ENCODE data around the gene KRT9.

KRT9 gene

GRCh38 chr17:41518031-41518430 is 53.8 kb downstream of the KRT9 start:
- H3K36me3 ChIP-seq (ENCODE audit: control insufficient read depth in 2 of 2, insufficient read depth in 2 of 2, low read length in 2 of 2) = no peaks in the 10 kb centered on the region
- no peak overlapping the region for H3K4me3 ChIP-seq (ENCODE audit: low read length in 2 of 2)
- H3K9me3 ChIP-seq (ENCODE audit: control insufficient read depth in 2 of 2, low read length in 2 of 2) = no peaks in the 10 kb centered on the region
- no peak overlapping the region for H3K27ac ChIP-seq (ENCODE audit: low read length)
- no peaks in the 10 kb centered on the region for H3K4me1 ChIP-seq (ENCODE audit: control insufficient read depth, insufficient read depth, low read length)
- H3K27me3 ChIP-seq (ENCODE audit: control insufficient read depth in 1 of 2, insufficient read depth in 2 of 2, low read length in 2 of 2) = peaks cover 0 to 11% of the 10 kb centered on the region in 2 donors
- H3K9ac ChIP-seq (ENCODE audit: low read length in 2 of 2) = no peak overlapping the region

DNA sequence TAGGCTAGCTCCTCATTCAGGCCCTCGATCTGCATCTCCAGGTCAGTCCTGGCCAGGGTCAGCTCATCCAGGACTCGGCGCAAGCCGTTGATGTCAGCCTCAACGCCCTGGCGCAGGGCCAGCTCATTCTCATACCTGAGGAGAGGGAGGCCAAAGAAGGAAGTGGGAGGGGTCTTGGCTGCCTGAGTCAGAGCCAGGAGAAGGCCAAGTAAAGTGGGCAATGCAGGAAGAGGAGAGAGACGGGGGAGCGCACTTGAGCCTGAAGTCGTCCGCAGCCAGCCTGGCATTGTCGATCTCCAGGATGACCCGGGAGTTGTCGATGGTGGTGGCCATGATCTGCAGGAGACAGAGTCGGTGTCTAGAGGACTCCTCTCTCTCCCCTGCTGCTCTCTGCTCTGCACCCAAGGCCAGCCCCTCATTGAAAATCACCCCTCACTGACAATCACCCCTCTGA is 55.0 kb downstream of the KRT9 start:
- no peaks in the 10 kb centered on the region for H3K9me3 ChIP-seq (ENCODE audit: control insufficient read depth in 2 of 2, low read length in 2 of 2)
- no peak overlapping the region for H3K4me3 ChIP-seq (ENCODE audit: low read length in 2 of 2)
- no peaks in the 10 kb centered on the region for H3K4me1 ChIP-seq (ENCODE audit: control insufficient read depth, insufficient read depth, low read length)
- H3K27ac ChIP-seq (ENCODE audit: low read length) = no peak overlapping the region
- H3K27me3 ChIP-seq (ENCODE audit: control insufficient read depth in 1 of 2, insufficient read depth in 2 of 2, low read length in 2 of 2) = peaks cover 0 to 10% of the 10 kb centered on the region in 2 donors
- H3K9ac ChIP-seq (ENCODE audit: low read length in 2 of 2) = no peak overlapping the region
- H3K36me3 ChIP-seq (ENCODE audit: control insufficient read depth in 2 of 2, insufficient read depth in 2 of 2, low read length in 2 of 2) = no peaks in the 10 kb centered on the region

DNA sequence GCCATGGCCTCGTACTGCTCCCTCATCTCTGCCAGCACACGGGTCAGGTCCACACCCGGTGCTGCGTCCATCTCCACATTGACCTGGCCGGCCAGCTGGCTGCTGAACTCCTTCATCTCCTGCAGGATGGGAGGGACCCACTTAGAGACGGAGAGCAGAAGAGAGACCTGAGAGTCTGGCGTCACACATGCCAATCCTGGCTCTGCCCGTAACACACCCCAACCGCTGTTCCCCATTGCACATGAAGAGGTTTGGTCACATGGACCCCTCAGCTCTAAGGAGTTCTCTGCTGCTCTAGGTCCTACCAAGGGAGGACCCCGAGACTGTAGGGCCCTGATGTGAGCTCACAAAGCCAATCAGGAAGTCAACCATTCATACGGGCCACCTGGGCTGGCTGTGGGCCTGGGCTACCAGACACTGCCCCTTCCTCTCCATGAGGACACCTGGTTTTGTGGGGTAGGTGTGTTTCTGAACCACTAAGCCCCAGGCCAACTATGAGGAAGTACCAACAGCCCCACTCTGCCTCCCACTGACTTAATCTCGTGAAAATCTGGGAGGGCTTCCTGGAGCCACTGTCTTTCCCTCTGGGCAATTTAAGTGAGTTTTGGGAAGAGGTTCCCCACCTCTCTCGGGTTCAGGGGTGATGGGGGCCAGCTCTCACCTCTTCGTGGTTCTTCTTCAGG is 55.6 kb downstream of the KRT9 start:
- Histone ChIP-seq H3K4me3 (ENCODE audit: low read length in 2 of 2) (no peak overlapping the region), H3K27me3 (ENCODE audit: control insufficient read depth in 1 of 2, insufficient read depth in 2 of 2, low read length in 2 of 2) (peaks cover 0 to 9% of the 10 kb centered on the region in 2 donors), H3K27ac (ENCODE audit: low read length) (no peak overlapping the region), H3K9me3 (ENCODE audit: control insufficient read depth in 2 of 2, low read length in 2 of 2) (no peaks in the 10 kb centered on the region), H3K36me3 (ENCODE audit: control insufficient read depth in 2 of 2, insufficient read depth in 2 of 2, low read length in 2 of 2) (no peaks in the 10 kb centered on the region), H3K4me1 (ENCODE audit: control insufficient read depth, insufficient read depth, low read length) (no peaks in the 10 kb centered on the region), H3K9ac (ENCODE audit: low read length in 2 of 2) (no peak overlapping the region)
